ENCODE results near the gene KCNA5. TPM values are rescaled to one million over a fixed set of nuclear protein-coding genes. Genes with fewer than 3 reads are reported as not detected.

KCNA5 gene
- total RNA-seq, 1 experiment from 2014 or later: not detected

DNA sequence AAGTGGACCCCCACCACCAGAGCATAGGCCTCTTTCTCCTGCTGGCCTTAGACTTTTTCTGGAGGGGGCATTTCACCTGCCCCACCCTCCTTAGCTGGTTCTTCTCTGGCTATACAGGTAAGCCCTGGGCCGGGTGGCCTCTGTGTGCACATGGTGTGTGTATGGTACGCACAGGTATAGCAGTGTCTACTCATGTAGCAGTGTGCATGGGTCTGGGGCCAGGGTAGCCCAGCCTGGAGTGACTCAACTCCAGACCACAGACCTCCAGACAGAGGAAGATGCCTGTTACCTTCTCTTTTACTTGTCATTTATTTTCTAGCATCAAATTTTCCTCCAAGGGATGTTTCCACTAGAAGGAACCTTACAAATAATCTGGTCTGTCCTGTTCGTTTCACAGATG, 6.9 kb downstream of the KCNA5 start:
- POLR2A ChIA-PET: no interaction called here
- no peaks in the 10 kb centered on the region for H3K36me3 Mint-ChIP-seq (ENCODE audit: insufficient read depth, unreplicated experiment)
- TF ChIP-seq, protein P1, sequence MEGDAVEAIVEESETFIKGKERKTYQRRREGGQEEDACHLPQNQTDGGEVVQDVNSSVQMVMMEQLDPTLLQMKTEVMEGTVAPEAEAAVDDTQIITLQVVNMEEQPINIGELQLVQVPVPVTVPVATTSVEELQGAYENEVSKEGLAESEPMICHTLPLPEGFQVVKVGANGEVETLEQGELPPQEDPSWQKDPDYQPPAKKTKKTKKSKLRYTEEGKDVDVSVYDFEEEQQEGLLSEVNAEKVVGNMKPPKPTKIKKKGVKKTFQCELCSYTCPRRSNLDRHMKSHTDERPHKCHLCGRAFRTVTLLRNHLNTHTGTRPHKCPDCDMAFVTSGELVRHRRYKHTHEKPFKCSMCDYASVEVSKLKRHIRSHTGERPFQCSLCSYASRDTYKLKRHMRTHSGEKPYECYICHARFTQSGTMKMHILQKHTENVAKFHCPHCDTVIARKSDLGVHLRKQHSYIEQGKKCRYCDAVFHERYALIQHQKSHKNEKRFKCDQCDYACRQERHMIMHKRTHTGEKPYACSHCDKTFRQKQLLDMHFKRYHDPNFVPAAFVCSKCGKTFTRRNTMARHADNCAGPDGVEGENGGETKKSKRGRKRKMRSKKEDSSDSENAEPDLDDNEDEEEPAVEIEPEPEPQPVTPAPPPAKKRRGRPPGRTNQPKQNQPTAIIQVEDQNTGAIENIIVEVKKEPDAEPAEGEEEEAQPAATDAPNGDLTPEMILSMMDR (IDR thresholded peaks at IDR 0.05; ENCODE audit: insufficient read depth in 1 of 2, low read depth in 1 of 2, low read length in 1 of 2, severe bottlenecking in 1 of 2, unreplicated experiment in 1 of 2): no peak
- no peak overlapping the region for H3K27ac Mint-ChIP-seq (ENCODE audit: unreplicated experiment)
- H3K9me3 ChIP-seq: no peaks in the 10 kb centered on the region
- no peak overlapping the region for H3K4me3 ChIP-seq (ENCODE audit: low read depth, low read length)
- no peak for DNase-seq
- peaks cover 5% of the 10 kb centered on the region for H3K27me3 ChIP-seq (replicated peaks; ENCODE audit: control insufficient read depth, insufficient read depth, low read length)
- H3K4me1 ChIP-seq: no peaks in the 10 kb centered on the region
- BruUV-seq (replicated peaks): no TSS peak
- H3K4me3 Mint-ChIP-seq (ENCODE audit: unreplicated experiment): no peak overlapping the region
- intact Hi-C loops (cut with micrococcal nuclease; ENCODE audit: unreplicated experiment): no loop called here
- no peaks in the 10 kb centered on the region for H3K9me3 Mint-ChIP-seq (ENCODE audit: unreplicated experiment)
- H3K36me3 ChIP-seq (ENCODE audit: control insufficient read depth, insufficient read depth, low read length): no peaks in the 10 kb centered on the region
- CTCF ChIA-PET: no interaction called here
- peaks cover 36% of the 10 kb centered on the region for H3K27me3 Mint-ChIP-seq (ENCODE audit: insufficient read depth, unreplicated experiment)
- H3K4me1 Mint-ChIP-seq (ENCODE audit: low read depth, unreplicated experiment): no peaks in the 10 kb centered on the region

DNA sequence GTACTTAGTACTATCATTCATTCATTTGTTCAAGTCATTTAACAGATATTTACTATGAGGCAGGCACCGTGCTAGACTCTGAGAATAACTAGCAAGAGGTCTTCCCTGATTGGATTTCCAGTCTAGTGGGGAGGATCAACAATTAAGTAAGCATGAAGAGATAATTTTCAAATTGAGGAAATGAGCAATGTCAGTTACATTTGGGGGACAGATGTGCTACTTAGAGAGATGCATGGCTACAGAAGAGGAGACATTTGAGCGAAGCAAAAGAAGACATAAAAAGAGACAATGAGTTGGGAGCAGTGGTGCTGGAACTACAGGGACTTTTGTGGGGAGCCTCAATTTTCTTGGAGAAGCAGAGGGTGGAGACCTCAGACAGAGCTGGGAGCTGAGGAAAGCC, 7.7 kb downstream of the KCNA5 start:
- no TSS peak for BruUV-seq (replicated peaks)
- Histone ChIP-seq H3K4me1 (no peaks in the 10 kb centered on the region), H3K4me3 (ENCODE audit: low read depth, low read length) (no peak overlapping the region), H3K27me3 (replicated peaks; ENCODE audit: control insufficient read depth, insufficient read depth, low read length) (peaks cover 5% of the 10 kb centered on the region; the same call in 1 of the 2 replicates), H3K9me3 (no peaks in the 10 kb centered on the region), H3K36me3 (ENCODE audit: control insufficient read depth, insufficient read depth, low read length) (no peaks in the 10 kb centered on the region)
- H3K27me3 Mint-ChIP-seq (ENCODE audit: insufficient read depth, unreplicated experiment): peaks cover 32% of the 10 kb centered on the region
- intact Hi-C loops (cut with micrococcal nuclease; ENCODE audit: unreplicated experiment): no loop called here
- TF ChIP-seq, protein P1 (IDR thresholded peaks at IDR 0.05; ENCODE audit: insufficient read depth in 1 of 2, low read depth in 1 of 2, low read length in 1 of 2, severe bottlenecking in 1 of 2, unreplicated experiment in 1 of 2): no peak
- H3K4me3 Mint-ChIP-seq (ENCODE audit: unreplicated experiment): no peak overlapping the region
- H3K36me3 Mint-ChIP-seq (ENCODE audit: insufficient read depth, unreplicated experiment): no peaks in the 10 kb centered on the region
- H3K9me3 Mint-ChIP-seq (ENCODE audit: unreplicated experiment): no peaks in the 10 kb centered on the region
- ChIA-PET CTCF (no interaction called here), POLR2A (no interaction called here)
- no peak for DNase-seq
- H3K4me1 Mint-ChIP-seq (ENCODE audit: low read depth, unreplicated experiment): no peaks in the 10 kb centered on the region
- no peak overlapping the region for H3K27ac Mint-ChIP-seq (ENCODE audit: unreplicated experiment)

DNA sequence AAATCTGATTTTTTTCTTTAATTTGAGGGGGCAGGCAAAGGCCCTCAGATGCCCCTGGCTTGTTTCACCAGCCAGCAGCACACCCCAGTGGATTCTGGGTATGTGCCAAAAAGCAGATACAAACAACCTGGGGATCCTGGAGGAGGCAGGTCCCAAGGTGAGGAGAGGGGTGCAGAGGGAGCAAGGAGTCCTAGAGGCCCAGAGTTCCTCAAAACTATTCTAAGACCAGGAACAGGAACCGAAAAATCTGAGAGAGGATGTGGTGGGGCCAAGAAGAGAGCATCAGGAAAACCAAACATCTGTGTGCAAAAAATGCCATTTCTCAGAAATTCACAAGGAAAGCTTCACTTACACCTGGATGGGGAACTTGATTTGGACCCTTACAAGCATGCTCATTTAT, 8.2 kb downstream of the KCNA5 start:
- TF ChIP-seq, protein P1 (IDR thresholded peaks at IDR 0.05; ENCODE audit: insufficient read depth in 1 of 2, low read depth in 1 of 2, low read length in 1 of 2, severe bottlenecking in 1 of 2, unreplicated experiment in 1 of 2): no peak
- Mint-ChIP-seq H3K36me3 (ENCODE audit: insufficient read depth, unreplicated experiment) (no peaks in the 10 kb centered on the region), H3K4me1 (ENCODE audit: low read depth, unreplicated experiment) (no peaks in the 10 kb centered on the region), H3K9me3 (ENCODE audit: unreplicated experiment) (no peaks in the 10 kb centered on the region), H3K27ac (ENCODE audit: unreplicated experiment) (no peak overlapping the region), H3K27me3 (ENCODE audit: insufficient read depth, unreplicated experiment) (peaks cover 33% of the 10 kb centered on the region), H3K4me3 (ENCODE audit: unreplicated experiment) (no peak overlapping the region)
- no TSS peak for BruUV-seq (replicated peaks)
- Histone ChIP-seq H3K36me3 (ENCODE audit: control insufficient read depth, insufficient read depth, low read length) (no peaks in the 10 kb centered on the region), H3K4me3 (ENCODE audit: low read depth, low read length) (no peak overlapping the region), H3K4me1 (no peaks in the 10 kb centered on the region), H3K9me3 (no peaks in the 10 kb centered on the region), H3K27me3 (replicated peaks; ENCODE audit: control insufficient read depth, insufficient read depth, low read length) (peaks cover 5% of the 10 kb centered on the region; the same call in 1 of the 2 replicates)
- ChIA-PET POLR2A (no interaction called here), CTCF (no interaction called here)
- intact Hi-C loops (cut with micrococcal nuclease; ENCODE audit: unreplicated experiment): no loop called here
- no peak for DNase-seq

Data from Caco-2 (cell line).